H9 (cell line): ENCODE results near the gene MSI1. TPM values are rescaled to one million over a fixed set of nuclear protein-coding genes. Genes with fewer than 3 reads are reported as not detected.

Experiments
- DNase-seq: peaks from one replicate; pipeline ENCODE4 v3.0.0-alpha.2; 2017
- H2AFZ ChIP-seq: one replicate; pipeline ENCODE4 v1.6.1; 2013; ENCODE audit warnings: mild to moderate bottlenecking, low read length, control low read depth, moderate library complexity
- H2AK5ac ChIP-seq: 2 replicates; pipeline ENCODE4 v1.6.1; 2013; ENCODE audit warnings: low read length, control low read depth, mixed read lengths; ENCODE audit not compliant: insufficient read length
- H2BK120ac ChIP-seq: one replicate; pipeline ENCODE4 v1.6.1; 2013; ENCODE audit warnings: low read depth, mild to moderate bottlenecking, low read length, control low read depth, inconsistent platforms; ENCODE audit not compliant: poor library complexity, severe bottlenecking
- H2BK12ac ChIP-seq: 2 replicates; pipeline ENCODE4 v1.6.1; 2013; ENCODE audit warnings: low read length, control low read depth, mixed read lengths, low read depth; ENCODE audit not compliant: insufficient read length
- H2BK15ac ChIP-seq: 2 replicates; pipeline ENCODE4 v1.6.1; 2013; ENCODE audit warnings: low read depth, low read length, control low read depth
- H2BK20ac ChIP-seq: one replicate; pipeline ENCODE4 v1.6.1; 2013; ENCODE audit warnings: low read depth, mild to moderate bottlenecking, low read length, control low read depth, inconsistent platforms; ENCODE audit not compliant: poor library complexity, severe bottlenecking
- H2BK5ac ChIP-seq: 2 replicates; pipeline ENCODE4 v1.6.1; 2013; ENCODE audit warnings: low read length, control low read depth, mixed read lengths; ENCODE audit not compliant: insufficient read length
- H3K14ac ChIP-seq: 2 replicates; pipeline ENCODE4 v1.6.1; 2013; ENCODE audit warnings: low read length, control low read depth; ENCODE audit not compliant: insufficient read depth
- H3K18ac ChIP-seq: 2 replicates; pipeline ENCODE4 v1.6.1; 2013; ENCODE audit warnings: low read depth, mild to moderate bottlenecking, mixed read lengths, low read length, control low read depth; ENCODE audit not compliant: insufficient read length
- H3K23ac ChIP-seq: 2 replicates; pipeline ENCODE4 v1.6.1; 2013; ENCODE audit warnings: low read length, control low read depth, mixed read lengths, low read depth; ENCODE audit not compliant: insufficient read length
- H3K23me2 ChIP-seq: 2 replicates; pipeline ENCODE4 v1.6.1; 2013; ENCODE audit warnings: low read depth, mild to moderate bottlenecking, mixed read lengths, low read length, control low read depth; ENCODE audit not compliant: insufficient read length, poor library complexity, severe bottlenecking
- H3K27ac ChIP-seq: 2 replicates; pipeline ENCODE4 v1.5.1; 2013; ENCODE audit warnings: low read length, control low read depth, mixed read lengths, low read depth; ENCODE audit not compliant: insufficient read length
- H3K27me3 ChIP-seq: 2 replicates; pipeline ENCODE4 v1.6.1; 2013; ENCODE audit warnings: low read length, control low read depth, inconsistent platforms; ENCODE audit not compliant: insufficient read depth
- H3K4ac ChIP-seq: 2 replicates; pipeline ENCODE4 v1.6.1; 2013; ENCODE audit warnings: low read depth, mild to moderate bottlenecking, control low read depth, inconsistent platforms, low read length, moderate library complexity
- H3K4me1 ChIP-seq: 2 replicates; pipeline ENCODE4 v1.6.1; 2013; ENCODE audit warnings: low read length, control low read depth, inconsistent platforms; ENCODE audit not compliant: insufficient read depth
- H3K4me2 ChIP-seq: 2 replicates; pipeline ENCODE4 v1.6.1; 2013; ENCODE audit warnings: low read length, control low read depth, mixed read lengths; ENCODE audit not compliant: insufficient read length, insufficient read depth
- H3K56ac ChIP-seq: 2 replicates; pipeline ENCODE4 v1.6.1; 2013; ENCODE audit warnings: low read depth, mild to moderate bottlenecking, mixed read lengths, low read length, control low read depth; ENCODE audit not compliant: insufficient read length
- H3K79me1 ChIP-seq: 2 replicates; pipeline ENCODE4 v1.6.1; 2013; ENCODE audit warnings: low read depth, mild to moderate bottlenecking, moderate library complexity, low read length, control low read depth, inconsistent platforms; ENCODE audit not compliant: insufficient read depth, poor library complexity, severe bottlenecking
- H3K79me2 ChIP-seq: 2 replicates; pipeline ENCODE4 v1.6.1; 2013; ENCODE audit warnings: low read length, control low read depth, inconsistent platforms; ENCODE audit not compliant: insufficient read depth
- H3K9ac ChIP-seq: 2 replicates; pipeline ENCODE4 v1.6.1; 2013; ENCODE audit warnings: low read length, control low read depth, mixed read lengths; ENCODE audit not compliant: insufficient read length; ENCODE audit errors: extremely low read depth
- H3K9me3 ChIP-seq: one replicate; pipeline ENCODE4 v1.6.1; 2013; ENCODE audit warnings: low read depth, low read length, inconsistent platforms; ENCODE audit not compliant: control insufficient read depth
- H3T11ph ChIP-seq: one replicate; pipeline ENCODE4 v1.6.1; 2013; ENCODE audit warnings: mild to moderate bottlenecking, low read length, control low read depth, inconsistent platforms
- H4K20me1 ChIP-seq: one replicate; pipeline ENCODE4 v1.6.1; 2013; ENCODE audit not compliant: control insufficient read depth, insufficient read length, insufficient read depth
- H4K5ac ChIP-seq: 2 replicates; pipeline ENCODE4 v1.6.1; 2013; ENCODE audit warnings: low read depth, mild to moderate bottlenecking, mixed read lengths, low read length, control low read depth; ENCODE audit not compliant: insufficient read length
- H4K8ac ChIP-seq: replicated peaks from 2 replicates; pipeline ENCODE4 v1.6.1; 2013; ENCODE audit warnings: low read length, control low read depth, mixed read lengths, low read depth; ENCODE audit not compliant: insufficient read length
- H4K91ac ChIP-seq: 2 replicates; pipeline ENCODE4 v1.6.1; 2013; ENCODE audit warnings: low read depth, mild to moderate bottlenecking, moderate library complexity, mixed read lengths, low read length, control low read depth; ENCODE audit not compliant: insufficient read length
- H3K27ac Mint-ChIP-seq, 3 experiments: 2 replicates in 2 of 3; 3 replicates in 1 of 3; pipeline ENCODE4 v1.8.0; 2020 to 2021; ENCODE audit warnings: mixed read lengths in 3 of 3, mild to moderate bottlenecking in 1 of 3, moderate library complexity in 1 of 3
- H3K27me3 Mint-ChIP-seq: 2 replicates; pipeline ENCODE4 v1.8.0; 2021; ENCODE audit warnings: low read depth, mild to moderate bottlenecking, moderate library complexity, mixed read lengths
- H3K36me3 Mint-ChIP-seq, 3 experiments: 2 replicates in 2 of 3; 3 replicates in 1 of 3; pipeline ENCODE4 v1.8.0; 2020 to 2021; ENCODE audit warnings: low read depth in 3 of 3, mixed read lengths in 3 of 3; ENCODE audit not compliant: insufficient read depth in 1 of 3
- H3K4me1 Mint-ChIP-seq, 2 experiments: 2 replicates each; pipeline ENCODE4 v1.8.0; 2020; ENCODE audit warnings: mixed read lengths in 2 of 2
- H3K4me3 Mint-ChIP-seq, 2 experiments: 2 replicates in 1 of 2; 3 replicates in 1 of 2; pipeline ENCODE4 v1.8.0; 2020 to 2021; ENCODE audit warnings: mild to moderate bottlenecking in 2 of 2, mixed read lengths in 2 of 2, moderate library complexity in 1 of 2
- H3K9me3 Mint-ChIP-seq, 2 experiments: 2 replicates in 1 of 2; 3 replicates in 1 of 2; pipeline ENCODE4 v1.8.0; 2020; ENCODE audit warnings: mild to moderate bottlenecking in 2 of 2, mixed read lengths in 2 of 2, moderate library complexity in 1 of 2
- CTCF ChIP-seq: fragments of 200-600 bp; sonication (generic); conservative IDR thresholded peaks from 3 replicates; pipeline ENCODE4 v1.8.0; 2021; ENCODE audit warnings: antibody characterized with exemption, mild to moderate bottlenecking
- WGBS: extraction: QIAGEN DNeasy Blood & Tissue Kit; methylation state at CpG from one replicate; pipeline ENCODE4 v1.1.7; 2013; ENCODE audit warnings: missing lambda C conversion rate, low lambda C conversion rate, mixed read lengths; ENCODE audit not compliant: insufficient read length; ENCODE audit errors: extremely low coverage; 5-methylcytosine and 5-hydroxymethylcytosine counted together
- total RNA-seq: library from RNA; stranded (reverse); gene quantifications from 2 replicates; pipeline ENCODE4 v1.2.1, GENCODE V29; 2021

Gene MSI1
- total RNA-seq, 1 experiment from 2014 or later: 91.5 TPM

- DNase-seq: no peak
- H2BK5ac ChIP-seq: no peak overlapping the region
- H3K9me3 Mint-ChIP-seq: no peaks in the 10 kb centered on the region; a peak in 1 of 5 replicates
These were observed 47.7 kb upstream of the MSI1 start for GRCh38 chr12:120416490-120417216.

More at GRCh38 chr12:120416490-120417216, 47.7 kb upstream of the MSI1 start:
- Histone ChIP-seq H2BK15ac (no peak overlapping the region), H2BK20ac (no peak overlapping the region), H4K20me1 (no peaks in the 10 kb centered on the region), H2BK120ac (no peak overlapping the region), H3K27ac (no peak overlapping the region), H2AFZ (no peak overlapping the region), H3K9me3 (no peaks in the 10 kb centered on the region), H3K23ac (no peak overlapping the region), H3K4me2 (no peak overlapping the region), H3K79me2 (no peaks in the 10 kb centered on the region), H3K18ac (no peak overlapping the region), H4K5ac (no peak overlapping the region), H4K91ac (no peak overlapping the region), H3K27me3 (no peaks in the 10 kb centered on the region), H3K9ac (no peak overlapping the region), H4K8ac (no peak overlapping the region), H3K4ac (no peak overlapping the region), H3K4me1 (no peaks in the 10 kb centered on the region), H3K23me2 (no peaks in the 10 kb centered on the region), H2AK5ac (no peak overlapping the region), H3K14ac (no peak overlapping the region), H3K56ac (no peak overlapping the region), H3K79me1 (no peaks in the 10 kb centered on the region), H2BK12ac (no peak overlapping the region), H3T11ph (no peak overlapping the region)
- no CpG with 5 or more reads among the region's 7 CpGs for WGBS
- H3K4me3 Mint-ChIP-seq: no peak overlapping the region
- H3K27me3 Mint-ChIP-seq: peaks cover 5% of the 10 kb centered on the region
- TF ChIP-seq CTCF: no peak
- peaks cover 27 to 29% of the 10 kb centered on the region in 2 experiments for H3K4me1 Mint-ChIP-seq
- no peaks in the 10 kb centered on the region; a peak in 1 of 7 replicates for H3K36me3 Mint-ChIP-seq
- peak overlapping the region in 1 of 3 experiments; percentile 82; a peak in 1 of 7 replicates for H3K27ac Mint-ChIP-seq
